ENCODE data around the gene ERI3.

ERI3 gene

GRCh38 chr1:44314452-44314851, 40.6 kb downstream of the ERI3 start:
- no peak for TF ChIP-seq CTCF (IDR thresholded peaks at IDR 0.05; ENCODE audit: extremely low read depth, missing control alignments)
- DNase-seq (ENCODE audit: low spot score) = no peak

GRCh38 chr1:44313265-44313918, 41.7 kb downstream of the ERI3 start:
- TF ChIP-seq CTCF (IDR thresholded peaks at IDR 0.05; ENCODE audit: extremely low read depth, missing control alignments) = no peak
- no peak for DNase-seq (ENCODE audit: low spot score)

- no peak for DNase-seq (ENCODE audit: low spot score)
- no peak for TF ChIP-seq CTCF (IDR thresholded peaks at IDR 0.05; ENCODE audit: extremely low read depth, missing control alignments)
Measured at GRCh38 chr1:44312399-44313196, 42.5 kb downstream of the ERI3 start.

- no peak for DNase-seq (ENCODE audit: low spot score)
- TF ChIP-seq CTCF (IDR thresholded peaks at IDR 0.05; ENCODE audit: extremely low read depth, missing control alignments) = no peak
Measured at GRCh38 chr1:44310006-44310405, 45.1 kb downstream of the ERI3 start.

GRCh38 chr1:44305962-44306422, 49.1 kb downstream of the ERI3 start:
- DNase-seq (ENCODE audit: low spot score) = no peak
- no peak for TF ChIP-seq CTCF (IDR thresholded peaks at IDR 0.05; ENCODE audit: extremely low read depth, missing control alignments)

GRCh38 chr1:44303532-44303931, 51.5 kb downstream of the ERI3 start:
- TF ChIP-seq CTCF (IDR thresholded peaks at IDR 0.05; ENCODE audit: extremely low read depth, missing control alignments) = no peak
- DNase-seq (ENCODE audit: low spot score) = no peak

- DNase-seq (ENCODE audit: low spot score) = no peak
Measured at GRCh38 chr1:44302541-44302940, 52.5 kb downstream of the ERI3 start.

More at GRCh38 chr1:44302541-44302940, 52.5 kb downstream of the ERI3 start:
- TF ChIP-seq CTCF (IDR thresholded peaks at IDR 0.05; ENCODE audit: extremely low read depth, missing control alignments) = no peak
